Mesodermal cell (in vitro differentiated cells): ENCODE data around the gene GSTM1.
"Not testable (repeated sequence)": the region's sequence is repeated elsewhere in the genome, so short reads cannot be mapped to it uniquely, and the experiment has no call there.

Source experiments
- H3K27ac ChIP-seq: 2 replicates; pipeline ENCODE4 v1.7.0; 2013; ENCODE audit warnings: mild to moderate bottlenecking, low read depth, low read length, moderate library complexity; ENCODE audit not compliant: severe bottlenecking
- H3K36me3 ChIP-seq: 2 replicates; pipeline ENCODE4 v1.7.1; 2013; ENCODE audit warnings: mild to moderate bottlenecking, low read length, moderate library complexity; ENCODE audit not compliant: control insufficient read depth, insufficient read depth
- H3K4me1 ChIP-seq: one replicate; pipeline ENCODE4 v1.7.1; 2013; ENCODE audit warnings: mild to moderate bottlenecking, low read length; ENCODE audit not compliant: insufficient read depth, control insufficient read depth, poor library complexity, severe bottlenecking
- H3K4me3 ChIP-seq: 2 replicates; pipeline ENCODE4 v1.7.0; 2013; ENCODE audit warnings: low read length, control low read depth, mild to moderate bottlenecking; ENCODE audit not compliant: insufficient read depth, poor library complexity, severe bottlenecking; ENCODE audit errors: extremely low read depth
- H3K9me3 ChIP-seq: 2 replicates; pipeline ENCODE4 v1.7.1; 2013; ENCODE audit warnings: mild to moderate bottlenecking, low read length, moderate library complexity; ENCODE audit not compliant: control insufficient read depth
- WGBS, 2 experiments: methylation state at CpG; one replicate each; pipeline ENCODE4 v1.1.5; 2013; ENCODE audit warnings: missing lambda C conversion rate in 2 of 2; ENCODE audit not compliant: insufficient coverage in 2 of 2; 5-methylcytosine and 5-hydroxymethylcytosine counted together

The GSTM1 gene

DNA sequence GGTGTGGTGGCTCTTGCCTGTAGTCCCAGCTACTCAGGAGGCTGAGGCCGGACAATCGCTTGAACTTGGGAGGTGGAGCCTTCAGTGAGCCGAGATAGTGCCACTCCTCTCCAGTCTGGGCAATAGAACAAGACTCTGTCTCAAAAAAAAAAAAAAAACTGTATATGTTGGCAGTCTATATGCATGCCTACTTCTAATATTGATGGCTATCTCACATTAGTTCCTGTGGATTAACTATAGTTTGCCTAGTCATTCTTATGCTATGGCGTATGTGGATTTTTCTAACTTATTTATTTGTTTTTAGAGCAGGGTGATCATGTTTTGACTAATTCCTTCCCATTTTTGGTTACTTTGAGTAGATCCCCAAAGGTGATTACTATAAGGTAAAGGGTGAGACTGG is 9.4 kb downstream of the GSTM1 start:
- Histone ChIP-seq H3K36me3 (no peaks in the 10 kb centered on the region), H3K4me3 (no peak overlapping the region), H3K9me3 (no peaks in the 10 kb centered on the region), H3K27ac (no peak overlapping the region), H3K4me1 (no peaks in the 10 kb centered on the region)
- WGBS, 2 experiments = no CpG with 5 or more reads among the region's 4 CpGs

DNA sequence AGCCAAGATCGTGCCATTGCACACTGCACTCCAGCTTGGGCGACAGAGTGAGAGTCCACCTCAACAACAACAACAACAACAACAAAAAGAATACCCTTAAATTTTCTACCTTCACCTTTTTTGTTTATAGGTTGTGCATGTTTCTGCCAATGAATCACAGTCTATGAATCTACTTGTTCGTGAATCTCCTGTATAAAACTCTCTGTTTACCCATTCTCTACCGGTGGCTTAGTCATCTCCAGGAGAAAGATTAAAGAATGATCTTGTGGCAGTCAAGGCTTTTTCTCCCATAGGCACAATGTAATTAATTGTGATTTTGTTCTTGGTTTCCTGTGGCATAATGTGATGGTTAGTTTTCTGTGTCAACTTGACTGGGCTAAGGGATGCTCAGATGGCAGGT is 10.2 kb downstream of the GSTM1 start:
- H3K9me3 ChIP-seq, H3K4me1 ChIP-seq, H3K36me3 ChIP-seq, H3K4me3 ChIP-seq, H3K27ac ChIP-seq: not testable (repeated sequence)
- no CpG with 5 or more reads among the region's 4 CpGs for WGBS, 2 experiments

DNA sequence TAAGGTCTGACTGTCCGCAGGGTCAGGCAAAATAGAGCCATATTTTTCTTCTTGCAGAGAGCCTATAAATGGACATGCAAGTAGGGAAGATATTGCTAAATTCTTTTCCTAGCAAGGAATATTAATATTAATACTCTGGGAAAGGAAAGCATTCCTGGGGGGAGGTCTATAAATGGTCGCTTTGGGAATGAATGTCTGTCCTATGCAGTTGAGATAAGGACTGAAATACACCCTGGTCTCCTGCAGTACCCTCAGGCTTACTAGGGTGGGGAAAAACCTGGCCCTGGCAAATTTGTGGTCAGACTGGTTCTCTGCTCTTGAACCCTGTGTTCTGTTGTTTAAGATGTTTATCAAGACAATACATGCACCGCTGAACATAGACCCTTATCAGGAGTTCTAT is 15.3 kb downstream of the GSTM1 start:
- not testable (repeated sequence) for H3K4me1 ChIP-seq, H3K9me3 ChIP-seq, H3K36me3 ChIP-seq, H3K4me3 ChIP-seq, H3K27ac ChIP-seq
- 95 to 100% methylated on average over 2 to 3 of the region's 3 CpGs for WGBS, 2 experiments

DNA sequence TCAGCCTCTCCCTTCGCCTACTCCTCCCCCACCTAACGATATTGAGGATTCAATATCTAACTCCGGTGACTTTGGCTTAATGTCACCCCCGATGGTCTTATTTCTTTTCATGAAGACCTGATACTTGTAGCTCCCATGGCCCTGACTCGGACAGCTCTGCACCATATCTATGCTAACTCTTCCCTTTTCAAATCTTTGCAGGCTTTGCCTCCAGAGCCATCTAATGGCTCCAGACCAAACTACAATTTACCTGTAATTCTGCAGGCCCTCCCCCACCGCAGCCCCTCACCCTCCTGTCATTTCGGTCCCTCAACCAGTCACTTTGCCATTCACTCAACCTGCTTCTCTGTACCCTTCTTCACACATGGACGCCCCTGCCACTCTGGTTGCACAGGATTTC is 16.6 kb downstream of the GSTM1 start:
- Histone ChIP-seq H3K4me3 (no peak overlapping the region), H3K36me3 (no peaks in the 10 kb centered on the region), H3K4me1 (no peaks in the 10 kb centered on the region), H3K9me3 (no peaks in the 10 kb centered on the region), H3K27ac (no peak overlapping the region)
- 70 to 71% methylated on average over 8 of the region's 8 CpGs for WGBS, 2 experiments

DNA sequence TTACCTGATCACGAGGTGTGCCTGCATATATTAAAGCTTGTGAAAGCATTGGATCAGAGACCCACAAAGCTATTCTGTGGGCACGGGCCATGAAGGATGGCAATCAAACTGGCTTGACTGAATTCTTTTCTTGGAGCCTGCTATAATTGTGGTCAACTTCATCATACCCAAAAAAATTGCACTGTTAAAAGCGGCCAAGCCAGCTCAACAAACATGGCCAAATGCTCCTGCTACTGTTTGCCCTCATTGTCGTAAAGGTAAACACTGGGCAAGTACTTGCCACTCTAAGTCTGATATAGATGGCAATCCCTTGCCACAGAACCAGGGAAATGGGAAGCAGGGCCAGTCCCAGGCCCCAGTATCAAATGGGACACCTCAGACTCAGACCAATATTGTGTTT is 17.8 kb downstream of the GSTM1 start:
- Histone ChIP-seq H3K4me3 (no peak overlapping the region), H3K9me3 (no peaks in the 10 kb centered on the region), H3K4me1 (no peaks in the 10 kb centered on the region), H3K36me3 (no peaks in the 10 kb centered on the region), H3K27ac (no peak overlapping the region)
- 79 to 96% methylated on average over 3 to 4 of the region's 4 CpGs for WGBS, 2 experiments

DNA sequence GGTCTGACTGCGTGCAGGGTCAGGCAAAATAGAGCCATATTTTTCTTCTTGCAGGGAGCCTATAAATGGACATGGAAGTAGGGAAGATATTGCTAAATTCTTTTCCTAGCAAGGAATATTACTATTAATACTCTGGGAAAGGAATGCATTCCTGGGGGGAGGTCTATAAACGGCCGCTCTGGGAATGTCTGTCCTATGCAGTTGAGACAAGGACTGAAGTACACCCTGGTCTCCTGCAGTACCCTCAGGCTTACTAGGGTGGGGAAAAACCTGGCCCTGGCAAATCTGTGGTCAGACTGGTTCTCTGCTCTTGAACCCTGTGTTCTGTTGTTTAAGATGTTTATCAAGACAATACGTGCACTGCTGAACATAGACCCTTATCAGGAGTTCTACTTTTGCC is 21.3 kb downstream of the GSTM1 start:
- not testable (repeated sequence) for H3K9me3 ChIP-seq, H3K4me1 ChIP-seq, H3K4me3 ChIP-seq, H3K36me3 ChIP-seq, H3K27ac ChIP-seq
- 90 to 100% methylated on average over 2 of the region's 4 CpGs for WGBS, 2 experiments

DNA sequence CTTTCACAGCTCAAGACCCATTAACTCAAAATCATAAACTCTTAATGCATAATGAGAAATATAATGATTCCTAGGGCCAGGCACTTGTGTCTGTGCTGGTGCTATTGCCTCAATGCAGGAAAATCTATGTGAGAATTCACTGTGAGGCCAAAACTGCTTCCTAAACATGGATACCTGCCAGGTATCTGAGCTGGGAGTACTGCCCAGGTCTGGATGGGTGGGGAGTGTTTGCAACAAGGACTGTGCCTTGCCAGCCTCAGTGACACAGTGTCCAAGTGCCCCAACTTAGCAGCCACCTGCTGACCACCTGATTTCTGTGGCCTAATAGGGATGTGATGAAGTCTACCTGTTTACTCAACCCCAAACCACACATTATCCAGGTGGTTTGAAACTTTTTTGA is 22.2 kb downstream of the GSTM1 start:
- H3K9me3 ChIP-seq, H3K36me3 ChIP-seq, H3K4me1 ChIP-seq, H3K27ac ChIP-seq, H3K4me3 ChIP-seq: not testable (repeated sequence)

DNA sequence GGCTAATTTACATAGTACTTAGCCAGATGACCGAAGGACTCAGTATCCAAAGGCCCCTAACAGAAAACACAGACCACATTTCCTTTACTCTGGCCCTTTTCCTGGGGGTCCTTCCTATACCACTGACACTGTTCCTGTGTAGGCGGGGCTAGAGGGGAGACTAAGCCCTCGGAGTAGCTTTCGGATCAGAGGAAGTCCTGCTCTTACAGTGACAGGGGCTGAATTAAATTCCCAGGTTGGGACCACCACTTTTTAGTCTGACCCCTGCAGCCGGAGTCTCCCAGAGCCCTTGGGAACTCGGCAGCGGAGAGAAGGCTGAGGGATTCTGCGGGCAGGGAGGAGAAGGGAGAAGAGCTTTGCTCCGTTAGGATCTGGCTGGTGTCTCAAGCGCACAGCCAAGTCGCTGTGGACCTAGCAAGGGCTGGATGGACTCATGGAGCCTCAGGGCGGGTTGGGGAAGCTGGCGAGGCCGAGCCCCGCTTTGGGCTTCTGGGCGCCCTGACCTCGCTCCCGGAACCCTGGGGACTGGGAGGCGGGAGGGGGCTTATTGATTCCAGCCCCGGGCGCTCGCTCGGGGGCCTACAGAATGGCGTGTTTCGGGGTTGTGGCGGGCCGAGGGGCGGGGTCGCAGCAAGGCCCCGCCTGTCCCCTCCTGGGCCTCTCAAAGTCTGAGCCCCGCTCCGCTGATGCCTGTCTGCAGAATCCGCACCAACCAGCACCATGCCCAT is 24.1 kb downstream of the GSTM1 start, which contains the start of gene GSTM5:
Gene GSTM5 (plus strand): TSS at position 659 of the 728 bp plus-strand sequence. CDS start 62 bp downstream, at position 721.
- not testable (repeated sequence) for H3K27ac ChIP-seq, H3K4me3 ChIP-seq
- WGBS, 2 experiments = 91 to 94% methylated on average over 21 to 30 of the region's 33 CpGs

DNA sequence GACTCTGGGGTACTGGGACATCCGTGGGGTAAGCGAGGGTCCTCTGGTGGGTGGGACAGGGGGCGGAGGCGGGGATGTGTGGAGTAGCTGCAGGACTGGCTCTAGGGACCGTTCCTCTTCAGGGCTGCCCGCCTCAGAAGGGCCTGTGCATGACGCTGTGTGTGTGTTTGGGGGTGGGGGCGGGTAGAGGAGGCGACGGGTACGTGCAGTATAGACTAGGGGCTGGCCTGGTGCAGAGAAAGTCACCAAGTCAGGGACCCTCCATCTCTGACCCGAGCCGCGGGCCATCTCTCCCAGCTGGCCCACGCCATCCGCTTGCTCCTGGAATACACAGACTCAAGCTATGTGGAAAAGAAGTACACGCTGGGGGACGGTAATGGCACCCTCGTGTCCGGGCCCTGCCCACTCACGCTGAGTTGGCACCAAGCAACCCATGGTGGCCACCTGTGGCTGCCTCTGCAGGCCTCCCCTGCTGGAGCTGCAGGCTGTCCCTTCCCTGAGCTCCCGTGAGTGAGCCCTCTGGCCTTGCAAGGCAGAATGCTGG is 24.8 kb downstream of the GSTM1 start:
- 90 to 93% methylated on average over 16 to 21 of the region's 22 CpGs for WGBS, 2 experiments
- H3K27ac ChIP-seq = no peak overlapping the region
- no peaks in the 10 kb centered on the region for H3K36me3 ChIP-seq
- H3K9me3 ChIP-seq = no peaks in the 10 kb centered on the region
- H3K4me1 ChIP-seq = no peaks in the 10 kb centered on the region
- H3K4me3 ChIP-seq = no peak overlapping the region

More for the DNA sequence above, 24.1 kb downstream of the GSTM1 start, which contains the start of gene GSTM5:
- H3K9me3 ChIP-seq, H3K4me1 ChIP-seq, H3K36me3 ChIP-seq: not testable (repeated sequence)

DNA sequence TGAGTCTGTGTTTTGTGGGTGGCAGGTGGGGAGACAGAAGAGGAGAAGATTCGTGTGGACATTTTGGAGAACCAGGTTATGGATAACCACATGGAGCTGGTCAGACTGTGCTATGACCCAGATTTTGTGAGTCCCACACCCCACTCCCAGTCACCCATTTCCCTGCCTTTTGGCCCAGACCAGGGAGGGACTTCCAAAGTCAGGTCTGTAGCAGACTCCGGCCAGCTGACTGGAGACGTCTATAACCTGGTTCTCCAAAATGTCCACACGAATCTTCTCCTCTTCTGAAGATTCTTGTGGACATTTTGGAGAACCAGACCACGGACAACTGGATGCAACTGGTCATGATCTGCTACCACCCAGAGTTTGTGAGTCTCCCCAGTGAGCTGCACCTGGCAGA is 26.0 kb downstream of the GSTM1 start:
- H3K36me3 ChIP-seq = no peaks in the 10 kb centered on the region
- H3K9me3 ChIP-seq = no peaks in the 10 kb centered on the region
- H3K4me3 ChIP-seq = no peak overlapping the region
- H3K4me1 ChIP-seq = no peaks in the 10 kb centered on the region
- no peak overlapping the region for H3K27ac ChIP-seq
- 80 to 87% methylated on average over 4 of the region's 5 CpGs for WGBS, 2 experiments

DNA sequence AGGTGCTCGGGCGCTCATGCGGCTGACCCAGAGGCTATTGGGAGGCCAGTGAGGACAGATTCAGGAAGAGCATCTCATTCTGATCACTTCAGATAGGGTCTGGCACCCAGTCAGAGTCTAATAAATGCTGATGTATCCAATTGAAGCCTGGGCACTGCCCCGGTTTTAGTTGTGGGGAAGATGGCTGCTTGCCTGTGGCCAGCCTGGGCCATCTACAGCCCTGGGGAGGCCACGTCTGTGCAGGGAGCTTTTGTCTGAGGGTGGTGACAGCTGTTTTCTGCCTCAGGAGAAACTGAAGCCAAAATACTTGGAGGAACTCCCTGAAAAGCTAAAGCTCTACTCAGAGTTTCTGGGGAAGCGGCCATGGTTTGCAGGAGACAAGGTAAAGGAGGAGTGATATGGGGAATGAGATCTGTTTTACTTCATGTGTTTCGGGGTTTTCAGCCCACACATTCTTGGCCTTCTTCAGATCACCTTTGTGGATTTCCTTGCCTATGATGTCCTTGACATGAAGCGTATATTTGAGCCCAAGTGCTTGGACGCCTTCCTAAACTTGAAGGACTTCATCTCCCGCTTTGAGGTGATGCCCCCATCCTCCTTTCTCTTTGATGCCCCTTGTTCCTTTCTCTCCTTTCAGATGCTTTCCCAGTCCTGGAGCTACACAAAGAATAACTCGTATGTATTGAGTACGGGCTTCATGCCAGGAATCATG is 27.2 kb downstream of the GSTM1 start:
- H3K36me3 ChIP-seq = no peaks in the 10 kb centered on the region
- whole genome bisulfite sequencing, 2 experiments = 91 to 92% methylated on average over 10 to 11 of the region's 12 CpGs
- no peak overlapping the region for H3K4me3 ChIP-seq
- H3K9me3 ChIP-seq = no peaks in the 10 kb centered on the region
- H3K27ac ChIP-seq = no peak overlapping the region
- no peaks in the 10 kb centered on the region for H3K4me1 ChIP-seq
